HEK293 (cell line): ENCODE measurements around the gene CTLA4.

Experiments
- CTCF ChIA-PET: fragments of 350-600 bp; formaldehyde crosslinking; extraction: SDS; loops from one replicate; lab custom pipeline; 2021; ENCODE audit warnings: antibody characterized with exemption; lab: Yijun Ruan, JAX
- POLR2A ChIA-PET: fragments of 300-600 bp; formaldehyde crosslinking; extraction: SDS; loops from one replicate; lab custom pipeline; 2020; ENCODE audit warnings: antibody characterized with exemption, inconsistent platforms; lab: Yijun Ruan, JAX
- H3K27ac ChIP-seq: fragments of 200-500 bp; sonication (Bioruptor generic); 2 replicates; pipeline ENCODE4 v1.5.1; 2014; ENCODE audit warnings: low read depth, low read length, control low read depth, inconsistent platforms; ENCODE audit errors: extremely low read depth
- H3K36me3 ChIP-seq, 2 experiments: fragments of 200-500 bp in 1 of 2; sonication (Bioruptor generic) in 1 of 2; 1 replicate in 1 of 2; 2 replicates in 1 of 2; pipeline ENCODE4 v1.5.1; 2014 to 2017; ENCODE audit warnings: inconsistent platforms in 2 of 2, low read length in 2 of 2; ENCODE audit not compliant: control insufficient read depth in 2 of 2, insufficient read depth in 1 of 2
- H3K4me1 ChIP-seq: fragments of 200-500 bp; sonication (Bioruptor generic); 2 replicates; pipeline ENCODE4 v1.5.1; 2014; ENCODE audit warnings: mild to moderate bottlenecking, low read length, inconsistent platforms; ENCODE audit not compliant: control insufficient read depth, insufficient read depth
- H3K4me3 ChIP-seq: 2 replicates; pipeline ENCODE4 v1.5.1; 2011; ENCODE audit warnings: low read depth, mild to moderate bottlenecking, control low read depth, low read length, moderate library complexity
- H3K9me3 ChIP-seq: fragments of 200-500 bp; sonication (Bioruptor generic); 2 replicates; pipeline ENCODE4 v1.5.1; 2014; ENCODE audit warnings: low read depth, low read length, inconsistent platforms; ENCODE audit not compliant: control insufficient read depth, insufficient read depth
- KLF16 ChIP-seq: fragments of 450-650 bp; formaldehyde crosslinking; IDR thresholded peaks from 2 replicates; pipeline ENCODE4 v1.5.1; 2017; ENCODE audit warnings: missing biosample characterization, missing genetic modification characterization
- MEIS1 ChIP-seq: sonication (generic); formaldehyde crosslinking; IDR thresholded peaks from 2 replicates; pipeline ENCODE4 v1.8.1; 2022; ENCODE audit warnings: missing genetic modification reagents, mild to moderate bottlenecking, borderline replicate concordance
- PRDM4 ChIP-seq: fragments of 450-650 bp; formaldehyde crosslinking; IDR thresholded peaks from 2 replicates; pipeline ENCODE4 v1.5.1; 2017; ENCODE audit warnings: missing biosample characterization, missing genetic modification characterization
- YY1 ChIP-seq: fragments of 450-650 bp; formaldehyde crosslinking; IDR thresholded peaks from 2 replicates; pipeline ENCODE4 v1.5.1; 2018; ENCODE audit warnings: missing biosample characterization, missing genetic modification characterization
- ZBTB1 ChIP-seq: fragments of 450-650 bp; formaldehyde crosslinking; IDR thresholded peaks from 2 replicates; pipeline ENCODE4 v1.5.1; 2016; ENCODE audit warnings: missing biosample characterization, missing genetic modification characterization
- ZBTB20 ChIP-seq: fragments of 450-650 bp; formaldehyde crosslinking; IDR thresholded peaks from 2 replicates; pipeline ENCODE4 v1.5.1; 2016; ENCODE audit warnings: missing biosample characterization, missing genetic modification characterization
- ZBTB48 ChIP-seq: fragments of 450-650 bp; formaldehyde crosslinking; IDR thresholded peaks from 2 replicates; pipeline ENCODE4 v1.5.1; 2016; ENCODE audit warnings: missing biosample characterization, missing genetic modification characterization
- ZNF148 ChIP-seq: fragments of 450-650 bp; formaldehyde crosslinking; IDR thresholded peaks from 2 replicates; pipeline ENCODE4 v1.5.0; 2017; ENCODE audit warnings: missing biosample characterization, missing genetic modification characterization, borderline replicate concordance
- ZNF2 ChIP-seq: fragments of 450-650 bp; formaldehyde crosslinking; IDR thresholded peaks from 2 replicates; pipeline ENCODE4 v1.5.1; 2016; ENCODE audit warnings: missing biosample characterization, missing genetic modification characterization
- ZNF221 ChIP-seq: fragments of 450-650 bp; formaldehyde crosslinking; IDR thresholded peaks from 2 replicates; pipeline ENCODE4 v1.5.1; 2017; ENCODE audit warnings: missing biosample characterization, missing genetic modification characterization, borderline replicate concordance
- ZNF248 ChIP-seq: fragments of 450-650 bp; formaldehyde crosslinking; IDR thresholded peaks from 2 replicates; pipeline ENCODE4 v1.5.1; 2017; ENCODE audit warnings: missing biosample characterization, missing genetic modification characterization
- ZNF341 ChIP-seq: fragments of 450-650 bp; formaldehyde crosslinking; IDR thresholded peaks from 2 replicates; pipeline ENCODE4; 2016; ENCODE audit warnings: low read depth, missing biosample characterization, missing genetic modification characterization
- ZNF416 ChIP-seq: fragments of 450-650 bp; formaldehyde crosslinking; IDR thresholded peaks from 2 replicates; pipeline ENCODE4 v1.5.1; 2016; ENCODE audit warnings: missing biosample characterization, missing genetic modification characterization
- ZNF518A ChIP-seq: fragments of 450-650 bp; formaldehyde crosslinking; conservative IDR thresholded peaks from 2 replicates; pipeline ENCODE4 v1.5.1; 2016; ENCODE audit warnings: low read depth, missing biosample characterization, missing genetic modification characterization
- ZNF580 ChIP-seq: fragments of 450-650 bp; formaldehyde crosslinking; IDR thresholded peaks from 2 replicates; pipeline ENCODE4 v1.5.1; 2016; ENCODE audit warnings: missing biosample characterization, missing genetic modification characterization
- ZNF610 ChIP-seq: fragments of 450-650 bp; formaldehyde crosslinking; IDR thresholded peaks from 2 replicates; pipeline ENCODE4 v1.5.1; 2016; ENCODE audit warnings: missing biosample characterization, missing genetic modification characterization, borderline replicate concordance
- ZSCAN4 ChIP-seq: fragments of 450-650 bp; formaldehyde crosslinking; IDR thresholded peaks from 2 replicates; pipeline ENCODE4 v1.5.1; 2017; ENCODE audit warnings: missing biosample characterization, missing genetic modification characterization

The CTLA4 gene

GRCh38 chr2:203873921-203874631, 6.5 kb downstream of the CTLA4 start (continued):
- no peak for TF ChIP-seq ZSCAN4 (tag by site-specific recombination)

- Histone ChIP-seq H3K9me3 (no peaks in the 10 kb centered on the region), H3K4me3 (no peak overlapping the region), H3K36me3 (no peaks in the 10 kb centered on the region), H3K27ac (no peak overlapping the region), H3K4me1 (no peaks in the 10 kb centered on the region)
- CTCF ChIA-PET = no interaction called here
- POLR2A ChIA-PET = no interaction called here
- TF ChIP-seq ZNF221 (tag by site-specific recombination) (no peak), ZNF148 (tag by site-specific recombination) (no peak), ZBTB1 (no peak), ZNF610 (tag by site-specific recombination) (no peak), ZNF248 (tag by site-specific recombination) (no peak), ZNF580 (tag by site-specific recombination) (no peak), ZNF416 (no peak), ZBTB20 (no peak), ZNF2 (tag by site-specific recombination) (no peak), YY1 (tag by site-specific recombination) (no peak), ZNF341 (no peak), MEIS1 (CRISPR knock-in tag) (no peak)
Measured at GRCh38 chr2:203875471-203875870, 7.9 kb downstream of the CTLA4 start.

GRCh38 chr2:203876328-203876727, 8.8 kb downstream of the CTLA4 start:
- Histone ChIP-seq H3K36me3 (no peaks in the 10 kb centered on the region), H3K4me1 (no peaks in the 10 kb centered on the region), H3K4me3 (no peak overlapping the region), H3K9me3 (no peaks in the 10 kb centered on the region), H3K27ac (no peak overlapping the region)
- ChIA-PET CTCF (interaction anchor here (0.7 kb wide), 1 partner anchor 47 kb away, joined by 3 read pairs; no protein-coding TSS in a partner anchor), POLR2A (no interaction called here)
- TF ChIP-seq ZBTB48 (tag by site-specific recombination) = no peak
- TF ChIP-seq PRDM4 (tag by site-specific recombination) = no peak
- TF ChIP-seq KLF16 (tag by site-specific recombination) = no peak
- TF ChIP-seq ZNF518A (tag by site-specific recombination) = no peak
